Keratinocyte (primary cell): ENCODE measurements around the gene ARHGAP10. TPM values are rescaled to one million over a fixed set of nuclear protein-coding genes. Genes with fewer than 3 reads are reported as not detected.

Experiments used
- DNase-seq: peaks from one replicate; pipeline ENCODE4 v3.0.0-alpha.2; 2011; ENCODE audit warnings: low read depth, missing footprints, low spot score
- FAIRE-seq: peaks from 2 replicates; lab custom pipeline; 2011; peaks lifted over from hg19 to GRCh38; lab: Jason Lieb, UNC
- H2AFZ ChIP-seq: 2 replicates; pipeline ENCODE4 v1.6.0; 2012; ENCODE audit warnings: low read length, control low read depth, inconsistent platforms; ENCODE audit not compliant: control insufficient read depth
- H3K27ac ChIP-seq: 2 replicates; pipeline ENCODE4 v1.5.1; 2011; ENCODE audit warnings: low read length; ENCODE audit not compliant: control insufficient read depth, insufficient read depth
- H3K27me3 ChIP-seq: 3 replicates; pipeline ENCODE4 v1.6.0; 2011; ENCODE audit warnings: low read length; ENCODE audit not compliant: control insufficient read depth, insufficient read depth; ENCODE audit errors: extremely low read depth
- H3K36me3 ChIP-seq, 2 experiments: 2 replicates in 1 of 2; 3 replicates in 1 of 2; pipeline ENCODE4 v1.5.1; 2011; ENCODE audit warnings: low read length in 2 of 2, mild to moderate bottlenecking in 1 of 2; ENCODE audit not compliant: control insufficient read depth in 2 of 2, insufficient read depth in 2 of 2; ENCODE audit errors: extremely low read depth in 1 of 2
- H3K4me1 ChIP-seq: 3 replicates; pipeline ENCODE4 v1.5.1; 2011; ENCODE audit warnings: low read length; ENCODE audit not compliant: control insufficient read depth, insufficient read depth; ENCODE audit errors: extremely low read depth
- H3K4me2 ChIP-seq: 3 replicates; pipeline ENCODE4 v1.6.0; 2011; ENCODE audit warnings: low read depth, low read length; ENCODE audit not compliant: control insufficient read depth, insufficient read depth; ENCODE audit errors: extremely low read depth
- H3K4me3 ChIP-seq, 3 experiments: fragments of 200-600 bp in 1 of 3; sonication (generic) in 1 of 3; 2 replicates in 2 of 3; 3 replicates in 1 of 3; pipeline ENCODE4 v1.5.1; 2011 to 2016; ENCODE audit warnings: low read length in 3 of 3, mild to moderate bottlenecking in 3 of 3, control low read depth in 2 of 3, inconsistent platforms in 1 of 3, low read depth in 1 of 3, mixed read lengths in 1 of 3, mixed run types in 1 of 3, moderate library complexity in 1 of 3; ENCODE audit not compliant: control insufficient read depth in 2 of 3, insufficient read depth in 2 of 3; ENCODE audit errors: extremely low read depth in 1 of 3
- H3K79me2 ChIP-seq: 2 replicates; pipeline ENCODE4 v1.6.0; 2012; ENCODE audit warnings: low read length; ENCODE audit not compliant: control insufficient read depth, insufficient read depth
- H3K9ac ChIP-seq: 3 replicates; pipeline ENCODE4 v1.6.0; 2011; ENCODE audit warnings: low read length; ENCODE audit not compliant: control insufficient read depth, insufficient read depth; ENCODE audit errors: extremely low read depth
- H3K9me1 ChIP-seq: 3 replicates; pipeline ENCODE4 v1.6.0; 2011; ENCODE audit warnings: low read length; ENCODE audit not compliant: control insufficient read depth, insufficient read depth; ENCODE audit errors: extremely low read depth
- H3K9me3 ChIP-seq: 2 replicates; pipeline ENCODE4 v1.5.1; 2012; ENCODE audit warnings: low read depth, low read length; ENCODE audit not compliant: control insufficient read depth
- H4K20me1 ChIP-seq: 3 replicates; pipeline ENCODE4 v1.6.0; 2011; ENCODE audit warnings: low read length; ENCODE audit not compliant: control insufficient read depth, insufficient read depth; ENCODE audit errors: extremely low read depth
- EZH2 ChIP-seq: IDR thresholded peaks from one replicate; pipeline ENCODE4 v1.6.1; 2012; ENCODE audit warnings: inconsistent platforms, mild to moderate bottlenecking, low read length, moderate library complexity
- dilution Hi-C: fragments of 300-500 bp; cut with MboI; formaldehyde crosslinking; loops from one replicate; pipeline ENCODE4 v1.7.0; 2020; ENCODE audit warnings: low sequenced_read_pairs; ENCODE audit not compliant: extremely low pct_ligation_motif_present
- polyA plus RNA-seq, 5 experiments: library from polyadenylated mRNA; depleted of rRNA in 3 of 5; stranded (reverse) in 3 of 5; stranded (forward) in 1 of 5; unstranded in 1 of 5; fragments of >200 nt; gene quantifications; 1 replicate in 1 of 5; 2 replicates in 3 of 5; 3 replicates in 1 of 5; pipeline versions ENCODE4 v1.2.1 to v1.2.3, GENCODE V29; 2011 to 2012; ENCODE audit warnings: missing spikeins in 2 of 5, low read depth in 1 of 5, low replicate concordance in 1 of 5
- TF ChIP-seq, protein P1 (sequence below), 3 experiments: IDR thresholded peaks in 1 of 3; conservative IDR thresholded peaks in 1 of 3; optimal IDR thresholded peaks in 1 of 3; 2 replicates in 2 of 3; 3 replicates in 1 of 3; pipeline versions ENCODE3 to v1.5.1; 2011; ENCODE audit warnings: low read length in 3 of 3, mild to moderate bottlenecking in 3 of 3, moderate library complexity in 2 of 3, control low read depth in 1 of 3, inconsistent platforms in 1 of 3; ENCODE audit not compliant: insufficient read depth in 2 of 3; ENCODE audit errors: extremely low read depth in 1 of 3

The ARHGAP10 gene
- polyA plus RNA-seq, 1 donor (not counting 4 experiments of a cell fraction or from before 2014, with no cell fraction given), result 18.7 TPM

DNA sequence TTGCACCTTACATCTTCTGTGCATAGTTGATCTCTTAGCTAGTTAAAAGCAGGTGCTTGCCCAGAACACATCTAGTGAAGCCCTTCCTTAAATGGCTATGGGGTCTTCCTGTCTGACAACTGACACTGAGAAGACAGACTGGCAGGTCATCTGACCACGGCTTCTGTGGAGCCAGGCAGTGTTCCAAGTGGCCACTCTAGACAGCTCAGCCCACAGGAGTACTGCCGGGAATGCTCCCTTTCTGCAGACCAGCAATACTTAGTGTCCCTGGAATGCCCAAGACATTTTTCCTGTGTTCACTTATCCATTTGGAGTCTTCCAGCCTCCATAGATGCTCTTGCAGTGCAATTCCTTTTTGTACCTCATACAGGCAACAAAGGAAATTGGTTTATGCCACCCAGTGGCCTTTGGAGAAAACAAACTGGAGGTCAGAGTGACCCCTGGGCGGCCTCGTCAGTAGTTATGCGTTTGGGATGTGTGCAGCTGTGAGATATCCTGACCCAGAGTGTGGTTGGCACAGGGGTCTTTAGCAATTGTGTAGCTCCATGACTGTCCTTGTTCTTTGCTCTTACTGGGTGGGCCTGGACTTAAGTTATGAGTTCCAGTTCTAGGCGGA lies 335.5 kb downstream of the ARHGAP10 start:
- Histone ChIP-seq H3K27me3 (no peaks in the 10 kb centered on the region), H3K27ac (no peak overlapping the region), H3K4me2 (no peak overlapping the region), H2AFZ (no peak overlapping the region), H4K20me1 (peaks cover 3% of the 10 kb centered on the region), H3K36me3 (peaks cover 6 to 18% of the 10 kb centered on the region in 2 experiments), H3K4me1 (no peaks in the 10 kb centered on the region), H3K4me3 (no peak overlapping the region), H3K9me1 (no peaks in the 10 kb centered on the region), H3K9me3 (no peaks in the 10 kb centered on the region), H3K9ac (no peak overlapping the region), H3K79me2 (no peaks in the 10 kb centered on the region)
- FAIRE-seq, result no peak
- TF ChIP-seq, protein P1, sequence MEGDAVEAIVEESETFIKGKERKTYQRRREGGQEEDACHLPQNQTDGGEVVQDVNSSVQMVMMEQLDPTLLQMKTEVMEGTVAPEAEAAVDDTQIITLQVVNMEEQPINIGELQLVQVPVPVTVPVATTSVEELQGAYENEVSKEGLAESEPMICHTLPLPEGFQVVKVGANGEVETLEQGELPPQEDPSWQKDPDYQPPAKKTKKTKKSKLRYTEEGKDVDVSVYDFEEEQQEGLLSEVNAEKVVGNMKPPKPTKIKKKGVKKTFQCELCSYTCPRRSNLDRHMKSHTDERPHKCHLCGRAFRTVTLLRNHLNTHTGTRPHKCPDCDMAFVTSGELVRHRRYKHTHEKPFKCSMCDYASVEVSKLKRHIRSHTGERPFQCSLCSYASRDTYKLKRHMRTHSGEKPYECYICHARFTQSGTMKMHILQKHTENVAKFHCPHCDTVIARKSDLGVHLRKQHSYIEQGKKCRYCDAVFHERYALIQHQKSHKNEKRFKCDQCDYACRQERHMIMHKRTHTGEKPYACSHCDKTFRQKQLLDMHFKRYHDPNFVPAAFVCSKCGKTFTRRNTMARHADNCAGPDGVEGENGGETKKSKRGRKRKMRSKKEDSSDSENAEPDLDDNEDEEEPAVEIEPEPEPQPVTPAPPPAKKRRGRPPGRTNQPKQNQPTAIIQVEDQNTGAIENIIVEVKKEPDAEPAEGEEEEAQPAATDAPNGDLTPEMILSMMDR (optimal IDR thresholded peaks at IDR 0.05 in 1 of 3, IDR thresholded peaks at IDR 0.05 in 1 of 3, conservative IDR thresholded peaks at IDR 0.05 in 1 of 3; ENCODE audit: extremely low read depth in 1 of 3, insufficient read depth in 2 of 3, low read length in 3 of 3), result no peak
- no peak for TF ChIP-seq EZH2
- dilution Hi-C loops, result no loop called here
- DNase-seq, result no peak

DNA sequence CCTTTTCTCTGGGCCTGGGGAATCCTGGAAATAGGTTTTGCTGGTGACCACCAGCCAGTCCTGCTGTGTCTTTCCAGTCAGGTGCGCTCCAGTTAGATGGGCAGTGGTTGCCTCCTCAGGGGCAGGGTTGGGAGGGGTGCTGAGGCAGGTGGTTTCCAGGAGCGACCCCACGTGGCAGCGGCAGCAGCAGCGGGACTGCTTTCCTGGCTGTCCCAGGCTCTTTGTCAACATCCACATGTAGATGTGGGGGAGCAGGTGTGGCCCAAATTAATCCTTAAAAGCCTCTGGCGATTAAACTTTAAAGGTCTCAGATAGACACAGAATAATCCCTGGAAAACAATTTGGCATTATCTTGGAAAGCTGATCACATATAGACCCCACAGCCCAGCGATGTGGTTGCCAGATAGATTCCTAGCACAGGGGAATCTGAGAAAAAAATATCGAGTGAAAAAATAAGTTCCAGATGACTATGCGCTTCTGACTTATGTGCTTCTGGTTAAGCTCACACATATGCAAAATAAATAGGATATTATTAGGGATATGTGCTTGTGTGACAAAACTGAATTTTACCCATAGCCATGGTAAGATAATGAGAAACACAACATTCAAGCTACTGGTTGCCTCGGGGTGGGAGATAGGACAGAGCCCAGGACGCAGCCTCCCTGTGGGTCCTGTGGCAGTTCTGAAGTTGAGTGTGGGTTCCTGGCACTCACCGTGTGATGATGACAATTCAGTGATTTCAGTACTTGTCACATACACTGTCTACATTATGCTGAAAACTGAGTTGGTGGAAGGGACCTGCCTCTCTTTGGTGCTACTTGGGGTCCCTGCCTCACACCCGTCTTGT lies 336.4 kb downstream of the ARHGAP10 start:
- Histone ChIP-seq H3K9me1 (no peaks in the 10 kb centered on the region), H3K4me2 (no peak overlapping the region), H3K36me3 (peaks cover 9 to 22% of the 10 kb centered on the region in 2 experiments), H3K4me1 (no peaks in the 10 kb centered on the region), H3K27me3 (no peaks in the 10 kb centered on the region), H4K20me1 (peaks cover 3% of the 10 kb centered on the region), H2AFZ (no peak overlapping the region), H3K27ac (no peak overlapping the region), H3K9me3 (no peaks in the 10 kb centered on the region), H3K4me3 (no peak overlapping the region), H3K79me2 (no peaks in the 10 kb centered on the region), H3K9ac (no peak overlapping the region)
- dilution Hi-C loops, result no loop called here
- DNase-seq (no peak), FAIRE-seq (no peak)
- TF ChIP-seq, protein P1 (optimal IDR thresholded peaks at IDR 0.05 in 1 of 3, IDR thresholded peaks at IDR 0.05 in 1 of 3, conservative IDR thresholded peaks at IDR 0.05 in 1 of 3; ENCODE audit: extremely low read depth in 1 of 3, insufficient read depth in 2 of 3, low read length in 3 of 3), result no peak
- TF ChIP-seq EZH2, result no peak
